Colon (tissue), 2 donors: Measurements from ENCODE around the gene BCL11B.

ENCODE experiments used
- FAIRE-seq: peaks from 2 replicates; lab custom pipeline; 2012; peaks lifted over from hg19 to GRCh38; lab: Jason Lieb, UNC
- donor health status: control.
- donor health status: control.

Gene BCL11B

DNA sequence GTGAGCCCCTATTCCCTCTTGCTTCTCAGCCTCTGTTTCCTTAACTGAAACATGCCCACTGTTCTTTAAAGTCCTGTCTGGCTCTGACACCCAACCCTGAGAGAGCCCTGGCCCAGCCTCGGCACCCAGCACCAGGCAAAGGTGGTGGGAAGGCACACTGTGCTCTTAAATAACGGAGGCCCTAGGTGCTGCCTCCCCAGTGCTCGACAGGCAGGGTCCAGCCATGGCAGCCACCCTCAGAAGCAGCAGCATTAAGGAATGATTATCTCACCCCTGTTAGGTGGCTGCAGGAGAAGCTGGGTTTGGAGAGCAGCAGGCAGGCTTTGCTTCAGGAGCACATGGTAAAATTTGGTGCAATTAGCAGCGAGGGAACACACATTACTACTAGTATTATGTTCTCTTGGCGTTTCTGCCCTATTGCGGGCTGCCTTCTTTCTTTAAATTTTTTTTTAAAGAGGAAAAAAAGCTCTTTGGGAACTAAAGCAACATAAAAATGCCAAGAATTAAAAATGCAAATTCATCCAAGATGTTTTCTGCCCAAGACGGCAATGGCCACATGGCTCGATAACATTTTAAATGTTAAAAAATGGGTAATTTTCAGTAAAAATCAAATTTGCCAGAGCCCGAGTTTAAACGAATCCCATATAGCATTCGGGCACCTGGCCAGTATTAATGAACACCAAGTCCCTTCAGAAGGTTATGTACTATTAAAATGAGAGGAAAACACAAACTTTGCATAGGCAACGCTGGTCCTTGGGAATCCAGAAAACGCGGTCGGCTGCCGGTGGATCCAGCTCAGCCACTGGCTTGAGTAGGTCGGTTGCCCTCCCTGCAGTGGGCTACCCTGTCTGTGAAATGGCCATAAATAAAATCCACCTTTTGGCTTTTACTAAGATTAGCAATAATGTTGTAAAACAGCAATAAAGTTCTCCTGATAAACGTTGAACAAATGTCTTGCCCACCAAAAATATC, 152.2 kb downstream of the BCL11B start:
- no peak for FAIRE-seq
